Pancreas (tissue), 10 donors: ENCODE results near the gene TRPM5. TPM values are rescaled to one million over a fixed set of nuclear protein-coding genes. Genes with fewer than 3 reads are reported as not detected.
A peak's percentile ranks its signal among the peaks of the same experiment; 100 is the strongest.

Source experiments
- ATAC-seq, 4 donors: fragments of 200-7000 bp; cut with Tn5 transposase; one replicate each; pipeline versions ENCODE4 v1.8.0 to v1.9.1; 2020; ENCODE audit warnings: mild to moderate bottlenecking in 4 of 4, moderate library complexity in 4 of 4
- DNase-seq, 6 donors: peaks; one replicate each; pipeline ENCODE4 v3.0.0-alpha.2; 2020
- FAIRE-seq: peaks from 2 replicates; lab custom pipeline; 2012; peaks lifted over from hg19 to GRCh38; lab: Jason Lieb, UNC
- H3K27ac ChIP-seq, 4 donors: fragments of 200-600 bp; sonication (generic); 1 replicate in 3 of 4; 2 replicates in 1 of 4; pipeline versions ENCODE4 v1.5.0 to v1.8.0; 2020
- H3K27me3 ChIP-seq, 4 donors: fragments of 200-600 bp; one replicate each; pipeline ENCODE4 v1.8.0; 2021
- H3K36me3 ChIP-seq, 3 donors: fragments of 200-600 bp; sonication (generic) in 1 of 3; one replicate each; pipeline versions ENCODE4 v1.5.0 to v1.8.0; 2020 to 2021
- H3K4me1 ChIP-seq, 3 donors: fragments of 200-600 bp; one replicate each; pipeline ENCODE4 v1.8.0; 2021
- H3K4me3 ChIP-seq, 4 donors: fragments of 200-600 bp; sonication (generic) in 2 of 4; one replicate each; pipeline versions ENCODE4 v1.5.0 to v1.8.0; 2020 to 2021
- H3K9me3 ChIP-seq, 4 donors: fragments of 200-600 bp; one replicate each; pipeline ENCODE4 v1.8.0; 2021
- CTCF ChIP-seq, 4 donors: fragments of 200-600 bp; sonication (generic) in 3 of 4; IDR thresholded peaks; one replicate each; pipeline versions ENCODE4 v1.5.0 to v1.8.0; 2021; ENCODE audit warnings: antibody characterized with exemption in 4 of 4
- WGBS, 2 donors: extraction: QIAGEN DNeasy Blood & Tissue Kit; methylation state at CpG; one replicate each; pipeline ENCODE4 v1.1.7; 2013; 5-methylcytosine and 5-hydroxymethylcytosine counted together
- intact Hi-C, 3 donors: fragments of 100-400 bp; cut with DNase I; formaldehyde crosslinking; loops; one replicate each; pipeline versions ENCODE4 v1.11.1 to v1.14.2; 2022
- polyA plus RNA-seq, 2 donors: library from polyadenylated mRNA; stranded (reverse); fragments of 200-250 nt; gene quantifications; one replicate each; pipeline ENCODE4 v1.2.3, GENCODE V29; 2013
- total RNA-seq, 6 donors: library from RNA; stranded (reverse); fragmentation: NEBNext Ultra II Directional in 4 of 6; extraction: Animal tissue kit (Norgen Biotek cat#: 25700) in 4 of 6; gene quantifications; one replicate each; pipeline versions ENCODE4 v1.2.1 to v1.2.4, GENCODE V29; 2021 to 2023
- donor health status: healthy with polysubstance abuse.
- donor health status: DM: no; HTN: no; CAD: no; lungs with moderate emphysema.
- donor health status: DM: no; HTN: no; CAD: no.
- donor health status: control.
- donor health status: control.
- donor health status: Bipolar disorder and iron deficiency.
- donor health status: DM: yes; HTN: yes; CAD: no.
- donor health status: DM: no; HTN: no; CAD: no.
- donor health status: DM: no; HTN: no; CAD: no.
- donor health status: DM: yes; HTN: yes; CAD: no.

Gene TRPM5
- total and polyA plus RNA-seq, 8 donors = 0.51 to 4.8 (median 1.2) TPM

GRCh38 chr11:2416765-2417164 lies 27.5 kb downstream of the TRPM5 start:
- no peak for TF ChIP-seq CTCF (IDR thresholded peaks at IDR 0.05)
- no peaks in the 10 kb centered on the region for H3K9me3 ChIP-seq
- no peak overlapping the region for H3K27ac ChIP-seq
- H3K27me3 ChIP-seq = no peaks in the 10 kb centered on the region
- WGBS, 2 donors = 51 to 69% methylated on average over 18 of the region's 18 CpGs
- FAIRE-seq (no peak), DNase-seq (peak in 2 of 6 donors; percentile 5 to 14), ATAC-seq (no peak)
- H3K4me1 ChIP-seq = no peaks in the 10 kb centered on the region
- no peak overlapping the region for H3K4me3 ChIP-seq
- intact Hi-C loops = loop anchor here in 2 of 3 donors (5.0 to 10.0 kb wide), 2 partner anchors 109 to 222 kb away; no protein-coding TSS in a partner anchor
- no peaks in the 10 kb centered on the region for H3K36me3 ChIP-seq

- Histone ChIP-seq H3K4me1 (no peaks in the 10 kb centered on the region), H3K27ac (no peak overlapping the region), H3K27me3 (no peaks in the 10 kb centered on the region), H3K9me3 (no peaks in the 10 kb centered on the region), H3K36me3 (no peaks in the 10 kb centered on the region), H3K4me3 (no peak overlapping the region)
- TF ChIP-seq CTCF (IDR thresholded peaks at IDR 0.05) = no peak
- intact Hi-C loops = loop anchor here in 2 of 3 donors (5.0 to 10.0 kb wide), 2 partner anchors 108 to 221 kb away; no protein-coding TSS in a partner anchor
- FAIRE-seq (no peak), DNase-seq (peak in 2 of 6 donors; percentile 21 to 63), ATAC-seq (no peak)
- WGBS, 2 donors = 62 to 73% methylated on average over 34 of the region's 34 CpGs
These were observed 28.5 kb downstream of the TRPM5 start for GRCh38 chr11:2415601-2416380.

- Histone ChIP-seq H3K36me3 (no peaks in the 10 kb centered on the region), H3K9me3 (no peaks in the 10 kb centered on the region), H3K4me3 (no peak overlapping the region), H3K27ac (no peak overlapping the region), H3K4me1 (no peaks in the 10 kb centered on the region), H3K27me3 (no peaks in the 10 kb centered on the region)
- intact Hi-C loops = loop anchor here in 2 of 3 donors (5.0 to 10.0 kb wide), 2 partner anchors 108 to 220 kb away; no protein-coding TSS in a partner anchor
- TF ChIP-seq CTCF (IDR thresholded peaks at IDR 0.05) = no peak
- ATAC-seq = no peak
- FAIRE-seq = no peak
- WGBS, 2 donors = 63 to 79% methylated on average over 28 of the region's 28 CpGs
- DNase-seq = peak in 2 of 6 donors; percentile 18 to 74
These were observed 29.1 kb downstream of the TRPM5 start for GRCh38 chr11:2415171-2415570.

GRCh38 chr11:2414616-2415015 lies 29.7 kb downstream of the TRPM5 start:
- FAIRE-seq (no peak), ATAC-seq (no peak), DNase-seq (no peak)
- Histone ChIP-seq H3K4me3 (no peak overlapping the region), H3K4me1 (no peaks in the 10 kb centered on the region), H3K36me3 (no peaks in the 10 kb centered on the region), H3K27ac (no peak overlapping the region), H3K9me3 (no peaks in the 10 kb centered on the region), H3K27me3 (no peaks in the 10 kb centered on the region)
- intact Hi-C loops = loop anchor here in 2 of 3 donors (5.0 to 10.0 kb wide), 3 partner anchors 92 to 220 kb away; no protein-coding TSS in a partner anchor
- no peak for TF ChIP-seq CTCF (IDR thresholded peaks at IDR 0.05)
- 73 to 82% methylated on average over 33 to 35 of the region's 35 CpGs for WGBS, 2 donors
